ENCODE data around the gene GALNS. TPM values are rescaled to one million over a fixed set of nuclear protein-coding genes. Genes with fewer than 3 reads are reported as not detected.

Gene GALNS
- total and polyA plus RNA-seq, 2 of the 8 experiments (the other 6 are each of a cell fraction or from before 2014, with no cell fraction given), result 8.9 to 17.8 TPM

DNA sequence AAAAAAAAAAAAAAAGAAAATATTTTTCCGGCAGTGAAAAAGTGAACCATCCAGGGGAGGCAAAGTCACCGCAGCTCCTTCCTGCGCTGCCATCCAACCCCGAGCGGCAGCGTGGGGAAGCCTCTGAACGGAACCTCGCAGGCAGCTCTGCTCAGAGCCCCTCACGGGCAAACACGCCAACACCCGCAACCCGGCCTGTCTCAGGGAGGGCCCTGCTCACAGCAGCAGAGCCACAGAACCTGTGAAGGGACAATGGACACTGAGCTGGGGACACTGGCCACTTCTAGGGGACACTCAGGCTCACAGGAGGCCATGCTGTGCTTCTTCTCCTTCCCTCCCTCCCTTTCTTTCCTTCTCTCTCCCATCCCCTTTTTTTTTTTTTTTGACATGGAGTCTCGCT lies 23.7 kb downstream of the GALNS start:
- H2BK12ac ChIP-seq (ENCODE audit: low read depth, low read length), result no peak overlapping the region
- no peak overlapping the region for H3K4me2 ChIP-seq (ENCODE audit: insufficient read depth in 1 of 2, low read depth in 2 of 2, low read length in 2 of 2)
- H2BK120ac ChIP-seq (replicated peaks; ENCODE audit: low read depth, low read length), result no peak overlapping the region
- no peak overlapping the region for H2AK5ac ChIP-seq (ENCODE audit: low read depth, low read length)
- no peak overlapping the region for H3K14ac ChIP-seq (ENCODE audit: insufficient read length)
- H3K27me3 ChIP-seq (replicated peaks in 1 of 4; ENCODE audit: control insufficient read depth in 3 of 4, extremely low read depth in 1 of 4, insufficient read depth in 3 of 4, low read length in 3 of 4), result no peaks in the 10 kb centered on the region
- TF ChIP-seq CHD2 (IDR thresholded peaks at IDR 0.05; ENCODE audit: low read length) (no peak), POLR2AphosphoS5 (IDR thresholded peaks at IDR 0.05; ENCODE audit: low read depth, low read length) (no peak)
- DNase-seq (ENCODE audit: low read depth in 1 of 2, low spot score in 2 of 2), result no peak
- H3K27ac ChIP-seq (ENCODE audit: low read depth, low read length), result no peak overlapping the region
- H2AFZ ChIP-seq (ENCODE audit: low read length), result no peak overlapping the region
- H3K18ac ChIP-seq (ENCODE audit: extremely low read depth, low read length), result no peak overlapping the region
- no peaks in the 10 kb centered on the region for H3K79me2 ChIP-seq (ENCODE audit: control insufficient read depth in 1 of 2, insufficient read depth in 2 of 2, low read length in 2 of 2)
- H2BK5ac ChIP-seq (ENCODE audit: low read depth, low read length), result no peak overlapping the region
- 0 out of 8 replicates have a peak, but pooled peaks cover 0 to 3% (median under 1%) of the 10 kb centered on the region in 4 experiments for H3K36me3 ChIP-seq (ENCODE audit: control insufficient read depth in 2 of 4, insufficient read depth in 4 of 4, low read length in 3 of 4)
- H4K8ac ChIP-seq (ENCODE audit: extremely low read depth, insufficient read depth, low read length), result no peak overlapping the region
- no peak overlapping the region for H3K56ac ChIP-seq (replicated peaks; ENCODE audit: insufficient read length, low read depth, low read length)
- H2BK15ac ChIP-seq (ENCODE audit: low read length), result no peak overlapping the region
- peaks cover 0 to 2% of the 10 kb centered on the region in 2 experiments for H4K20me1 ChIP-seq (replicated peaks in 1 of 2; ENCODE audit: control insufficient read depth in 1 of 2, insufficient read depth in 2 of 2, low read length in 2 of 2)
- H3K4ac ChIP-seq (replicated peaks; ENCODE audit: insufficient read length, low read depth, low read length), result no peak overlapping the region
- CTCF ChIA-PET (ENCODE audit: partially characterized antibody), result interaction anchor here (0.7 to 1.9 kb wide), 6 partner anchors 9 to 24 kb away, joined by 3 to 10 read pairs (median 4); partner anchors contain the start of genes GALNS and TRAPPC2L
- no peaks in the 10 kb centered on the region for H3K23me2 ChIP-seq (ENCODE audit: low read depth, low read length)
- no peak overlapping the region for H2BK20ac ChIP-seq (ENCODE audit: low read length)
- 0 out of 7 replicates have a peak, but pooled peaks cover 0 to 2% (median 0%) of the 10 kb centered on the region in 4 experiments for H3K4me1 ChIP-seq (replicated peaks in 1 of 4; ENCODE audit: control insufficient read depth in 3 of 4, insufficient read depth in 4 of 4, low read length in 3 of 4)
- POLR2A ChIA-PET (ENCODE audit: partially characterized antibody), result interaction anchor here (0.6 to 2.3 kb wide), 3 partner anchors 20 to 25 kb away, joined by 3 to 5 read pairs (median 3); no protein-coding TSS in a partner anchor
- H3K9ac ChIP-seq (replicated peaks in 1 of 4; ENCODE audit: extremely low read depth in 1 of 4, low read depth in 3 of 4, low read length in 3 of 4), result no peak overlapping the region
- H4K91ac ChIP-seq (replicated peaks; ENCODE audit: insufficient read length, low read length), result no peak overlapping the region
- H3K23ac ChIP-seq (ENCODE audit: insufficient read length), result no peak overlapping the region
- H3K9me3 ChIP-seq (ENCODE audit: insufficient read depth in 2 of 2, low read depth in 1 of 2, low read length in 1 of 2), result no peaks in the 10 kb centered on the region
- H3K4me3 ChIP-seq (ENCODE audit: extremely low read depth in 1 of 4, insufficient read depth in 2 of 4, low read depth in 3 of 4, low read length in 4 of 4), result no peak overlapping the region
- H4K5ac ChIP-seq (ENCODE audit: insufficient read length, low read depth, low read length), result no peak overlapping the region
- 93% methylated on average over 12 of the region's 13 CpGs; no CpG with 5 or more reads in 1 of the 2 experiments for WGBS, 2 experiments (ENCODE audit: extremely low coverage in 1 of 2, insufficient coverage in 1 of 2, insufficient read length in 1 of 2, insufficient replicate concordance in 2 of 2, low coverage in 1 of 2, low lambda C conversion rate in 2 of 2, missing lambda C conversion rate in 1 of 2)
- 0 out of 2 replicates have a peak, but pooled peaks cover 3% of the 10 kb centered on the region for H3K79me1 ChIP-seq (ENCODE audit: low read depth, low read length)
- no peak for FAIRE-seq
